Activated CD4-positive, alpha-beta T cell treated with anti-CD3 and anti-CD28 coated beads, Interleukin-2, Interleukin-4, amounts not matched to agents 100 ng/mL and 50 ng/mL, durations not matched to agents 16 hours and 8 hours (primary cell): Measurements from ENCODE around the gene GRK5.

Source experiments
- DNase-seq: peaks from one replicate; pipeline ENCODE4 v3.0.0-alpha.2; 2020; ENCODE audit warnings: low spot score

The GRK5 gene

GRCh38 chr10:119318411-119319160 lies 111.2 kb downstream of the GRK5 start:
- no peak for DNase-seq

- no peak for DNase-seq
Observed at GRCh38 chr10:119319161-119319919, 112.0 kb downstream of the GRK5 start.

GRCh38 chr10:119319920-119320258 lies 112.5 kb downstream of the GRK5 start:
- DNase-seq, result no peak

- no peak for DNase-seq
Observed at GRCh38 chr10:119320981-119321380, 113.6 kb downstream of the GRK5 start.

GRCh38 chr10:119323085-119324016 lies 116.0 kb downstream of the GRK5 start:
- DNase-seq, result no peak

- DNase-seq, result no peak
Observed at GRCh38 chr10:119325131-119325530, 117.8 kb downstream of the GRK5 start.

GRCh38 chr10:119326167-119326566 lies 118.8 kb downstream of the GRK5 start:
- no peak for DNase-seq

GRCh38 chr10:119327096-119327745 lies 119.8 kb downstream of the GRK5 start:
- DNase-seq, result no peak

GRCh38 chr10:119328223-119328622 lies 120.9 kb downstream of the GRK5 start:
- no peak for DNase-seq

- no peak for DNase-seq
Observed at GRCh38 chr10:119330342-119330741, 123.0 kb downstream of the GRK5 start.

- no peak for DNase-seq
Observed at GRCh38 chr10:119331061-119331460, 123.7 kb downstream of the GRK5 start.

GRCh38 chr10:119333146-119333792 lies 125.9 kb downstream of the GRK5 start:
- peak; percentile 60 for DNase-seq

GRCh38 chr10:119335671-119336353 lies 128.4 kb downstream of the GRK5 start:
- no peak for DNase-seq

- no peak for DNase-seq
Observed at GRCh38 chr10:119336599-119336998, 129.2 kb downstream of the GRK5 start.

- DNase-seq, result no peak
Observed at GRCh38 chr10:119337223-119337622, 129.9 kb downstream of the GRK5 start.

- no peak for DNase-seq
Observed at GRCh38 chr10:119337796-119338432, 130.5 kb downstream of the GRK5 start.

GRCh38 chr10:119339109-119339508 lies 131.7 kb downstream of the GRK5 start:
- no peak for DNase-seq

- no peak for DNase-seq
Observed at GRCh38 chr10:119340893-119341458, 133.6 kb downstream of the GRK5 start.

- peak; percentile 46 for DNase-seq
Observed at GRCh38 chr10:119341459-119342301, 134.3 kb downstream of the GRK5 start.
